NCI-H82 treated with DMSO at 0.1 percent for 48 hours (cell line): ENCODE results near the gene CAPN12.
"Not testable (repeated sequence)": the region's sequence is repeated elsewhere in the genome, so short reads cannot be mapped to it uniquely, and the experiment has no call there.

Experiments used
- DNase-seq: peaks from one replicate; lab custom pipeline; 2025; ENCODE audit not compliant: unreplicated experiment; lab: John Stamatoyannopoulos, UW

CAPN12 gene

DNA sequence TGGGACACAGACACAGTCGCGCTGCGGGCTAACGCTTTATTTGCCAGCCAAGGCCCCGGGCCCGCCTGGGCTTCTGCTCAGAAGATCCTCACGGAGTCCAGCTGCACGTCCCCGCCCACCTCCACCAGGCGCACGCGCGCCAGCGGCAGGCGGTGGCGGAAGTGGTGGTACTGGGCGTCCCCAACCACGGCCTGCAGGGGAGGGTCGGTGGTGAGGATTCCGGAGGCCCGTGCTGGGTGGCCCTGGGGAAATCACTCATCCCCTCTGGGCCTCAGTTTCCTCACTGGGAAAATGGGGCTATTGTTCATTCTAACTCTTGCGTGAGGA, 26.6 kb upstream of the CAPN12 start:
- not testable (repeated sequence) for DNase-seq

DNA sequence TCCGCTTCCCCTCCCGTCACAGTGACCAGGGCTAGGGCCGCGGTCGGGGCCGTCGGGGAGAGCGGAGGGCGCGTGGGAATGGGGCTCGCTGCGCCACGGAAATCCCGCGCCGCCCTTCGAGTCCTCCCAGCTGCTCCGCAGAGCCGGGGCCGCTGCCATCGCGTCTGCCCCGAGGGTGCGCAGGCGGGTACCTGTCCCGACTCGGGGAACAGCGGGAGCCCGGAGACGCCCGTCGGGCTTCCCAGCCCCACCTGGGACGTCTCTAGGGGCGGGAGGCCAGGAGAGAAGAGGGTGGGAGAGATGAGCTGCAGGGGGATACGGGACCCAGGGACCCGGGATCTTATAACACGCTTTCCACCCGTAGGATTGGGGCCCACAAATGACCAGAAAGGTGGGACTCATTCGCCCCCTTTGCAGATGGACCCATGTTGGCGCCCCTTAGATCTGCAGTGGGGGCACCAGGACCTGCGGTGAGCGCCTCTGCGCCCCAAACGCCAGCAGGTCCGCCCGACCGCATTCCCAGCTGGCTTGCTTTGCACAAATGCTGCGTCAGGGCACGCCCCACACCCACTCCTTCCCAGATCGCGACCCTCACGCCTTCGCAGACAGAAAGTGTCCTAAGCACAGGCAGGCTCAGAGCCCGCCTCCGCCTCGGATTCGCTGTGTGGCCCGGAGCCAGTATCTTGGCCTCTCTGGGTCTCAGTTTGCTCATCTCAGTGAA, 26.1 kb upstream of the CAPN12 start:
- not testable (repeated sequence) for DNase-seq

- no peak for DNase-seq
Observed at GRCh38 chr19:38769635-38770211, 25.4 kb upstream of the CAPN12 start.

DNA sequence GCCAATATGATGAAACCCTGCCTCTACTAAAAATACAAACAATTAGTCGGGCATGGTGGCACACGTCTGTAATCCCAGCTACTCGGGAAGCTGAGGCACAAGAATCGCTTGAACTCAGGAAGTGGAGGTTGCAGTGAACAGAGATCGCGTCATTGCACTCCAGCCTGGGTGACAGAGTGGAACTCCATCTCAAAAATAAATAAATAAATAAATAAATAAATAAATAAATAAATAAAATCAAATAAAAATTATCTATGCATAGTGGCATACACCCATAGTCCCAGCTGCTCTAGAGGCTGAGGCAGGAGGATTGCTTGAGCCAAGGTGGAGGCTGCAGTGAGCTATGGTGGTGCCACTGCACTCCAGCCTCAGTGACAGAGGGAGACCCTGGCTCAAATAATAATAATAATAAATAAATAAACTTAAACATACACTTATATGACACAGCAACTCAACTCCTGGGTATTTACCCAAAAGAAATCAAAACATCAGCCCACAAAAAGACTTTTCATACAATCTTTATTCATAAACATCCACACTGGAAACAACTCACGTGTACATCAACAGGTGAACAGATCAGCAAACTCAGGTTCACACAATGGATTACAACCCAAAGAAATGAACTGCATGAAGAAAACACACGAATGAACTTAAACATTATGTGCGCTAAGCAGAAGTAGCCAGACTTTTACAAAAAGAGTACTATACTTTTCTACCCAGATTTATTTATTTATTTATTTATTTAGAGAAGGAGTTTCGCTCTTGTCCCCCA, 22.2 kb upstream of the CAPN12 start:
- no peak for DNase-seq

DNA sequence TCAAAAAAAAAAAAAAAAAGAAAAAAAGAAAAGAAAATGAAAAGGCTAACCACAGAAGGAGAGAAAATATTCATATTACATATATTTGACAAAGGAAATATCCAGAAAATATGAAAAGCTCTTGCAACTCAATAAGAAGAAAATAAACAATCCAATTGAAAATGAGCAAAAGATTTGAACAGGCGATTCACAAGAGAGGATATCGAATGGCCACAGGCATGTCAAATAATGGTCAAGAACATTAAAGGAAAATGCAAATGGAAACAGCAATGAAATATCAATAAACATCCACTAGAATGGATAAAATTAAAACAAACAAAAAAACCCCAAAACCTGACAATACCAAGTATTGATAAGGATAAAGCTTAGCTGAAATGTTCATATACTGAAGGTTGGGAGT, 20.9 kb upstream of the CAPN12 start:
- DNase-seq = no peak

GRCh38 chr19:38763795-38764220, 19.5 kb upstream of the CAPN12 start:
- DNase-seq = no peak

- DNase-seq = not testable (repeated sequence)
Observed at GRCh38 chr19:38761884-38762389, 17.7 kb upstream of the CAPN12 start.

GRCh38 chr19:38760805-38761517, 16.7 kb upstream of the CAPN12 start:
- not testable (repeated sequence) for DNase-seq

- no peak for DNase-seq
Observed at GRCh38 chr19:38759590-38760003, 15.3 kb upstream of the CAPN12 start.

GRCh38 chr19:38754196-38754595, 9.9 kb upstream of the CAPN12 start:
- DNase-seq = not testable (repeated sequence)

DNA sequence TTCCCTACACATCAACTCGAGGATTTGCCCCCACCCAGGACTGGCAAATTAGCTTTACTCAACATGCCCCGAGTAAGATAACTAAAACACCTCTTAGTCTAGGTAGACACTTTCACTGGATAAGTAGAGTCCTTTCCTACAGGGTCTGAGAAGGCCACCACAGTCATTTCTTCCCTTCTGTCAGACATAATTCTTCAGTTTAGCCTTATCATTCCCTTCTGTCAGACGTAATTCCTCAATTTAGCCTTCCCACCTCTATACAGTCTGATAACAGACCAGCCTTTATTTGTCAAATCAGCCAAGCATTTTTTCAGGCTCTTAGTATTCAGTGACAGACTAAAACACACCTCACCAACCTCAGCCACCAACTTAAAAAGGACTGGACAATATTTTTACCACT, 9.5 kb upstream of the CAPN12 start:
- not testable (repeated sequence) for DNase-seq

DNA sequence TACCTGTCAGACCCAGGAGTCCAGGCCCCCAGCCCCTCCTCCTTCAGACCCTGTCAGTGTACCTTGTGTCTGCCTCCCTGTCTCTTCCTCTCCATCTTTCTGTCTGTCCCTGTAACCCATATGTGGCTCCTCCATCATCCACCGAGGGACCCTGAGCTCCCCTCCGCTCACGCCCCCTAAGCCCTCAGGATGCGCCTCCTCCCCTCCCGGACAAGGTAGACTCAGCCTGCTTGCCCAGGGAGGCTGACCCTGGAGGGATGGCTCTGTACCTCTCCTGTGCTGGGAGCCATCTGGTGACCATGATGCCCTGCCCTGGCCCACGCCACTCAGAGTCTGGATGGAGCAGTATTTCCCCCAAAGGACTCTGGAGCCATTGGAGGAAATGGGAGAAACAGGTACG, 1.0 kb upstream of the CAPN12 start:
- DNase-seq = no peak

DNA sequence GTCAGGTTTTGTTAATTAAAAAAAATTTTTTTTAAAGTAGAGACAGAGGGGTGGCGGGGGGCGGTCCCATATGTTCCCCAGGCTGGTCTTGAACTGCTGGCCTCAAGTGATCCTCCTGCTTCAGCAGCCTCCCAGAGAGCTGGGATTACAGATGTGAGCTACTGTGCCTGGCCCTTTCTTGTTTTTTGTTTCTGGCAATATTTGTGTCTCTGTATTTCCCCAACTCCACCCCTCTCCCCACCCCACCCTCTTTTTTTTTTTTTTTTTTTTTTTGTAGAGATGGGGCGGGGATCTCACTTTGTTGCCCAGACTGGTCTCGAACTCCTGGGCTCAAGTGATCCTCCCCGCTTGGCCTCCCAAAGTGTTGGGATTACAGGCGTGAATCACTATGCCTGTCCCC, 600 bp upstream of the CAPN12 start:
- no peak for DNase-seq

GRCh38 chr19:38743394-38744297, 628 bp downstream of the CAPN12 start:
- DNase-seq = no peak

DNA sequence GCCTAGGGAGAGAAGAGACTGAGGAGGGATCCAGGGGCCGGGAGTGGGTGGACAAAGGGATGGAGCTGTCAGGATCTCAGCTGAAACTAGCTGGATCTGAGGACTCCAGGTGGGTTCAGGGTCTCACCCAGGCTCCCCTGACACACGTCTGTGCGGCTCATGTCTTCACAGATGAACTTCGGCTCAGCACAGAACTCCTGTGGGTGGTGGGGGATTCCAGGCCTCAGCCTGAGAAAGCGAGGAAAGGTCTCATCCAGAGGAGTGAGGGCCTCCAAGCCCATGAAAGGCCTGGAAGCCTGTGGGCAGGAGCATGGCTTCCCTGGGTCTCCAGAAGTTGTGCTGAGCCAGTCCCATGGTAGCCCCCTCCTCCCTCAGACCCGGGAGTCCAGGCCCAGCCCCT, 1.4 kb downstream of the CAPN12 start:
- DNase-seq = no peak

DNA sequence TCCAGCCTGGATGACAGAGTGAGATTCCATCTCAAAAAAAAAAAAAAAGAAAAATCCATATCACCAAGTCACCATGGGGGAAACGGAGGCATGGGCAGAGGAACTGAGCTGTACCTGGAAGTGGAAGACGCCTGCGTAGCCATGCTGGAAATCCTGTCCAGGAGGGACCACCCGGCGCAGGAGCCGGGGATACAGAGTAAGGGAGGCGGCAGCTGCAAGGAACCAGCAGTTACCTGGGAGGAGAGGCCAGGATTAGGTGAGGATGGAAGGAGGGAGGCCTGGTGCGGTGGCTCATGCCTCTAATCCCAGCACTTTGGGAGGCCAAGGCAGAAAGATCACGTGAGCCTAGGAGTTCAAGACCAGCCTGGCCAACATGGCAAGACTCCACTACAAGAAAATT, 2.0 kb downstream of the CAPN12 start:
- DNase-seq = no peak

DNA sequence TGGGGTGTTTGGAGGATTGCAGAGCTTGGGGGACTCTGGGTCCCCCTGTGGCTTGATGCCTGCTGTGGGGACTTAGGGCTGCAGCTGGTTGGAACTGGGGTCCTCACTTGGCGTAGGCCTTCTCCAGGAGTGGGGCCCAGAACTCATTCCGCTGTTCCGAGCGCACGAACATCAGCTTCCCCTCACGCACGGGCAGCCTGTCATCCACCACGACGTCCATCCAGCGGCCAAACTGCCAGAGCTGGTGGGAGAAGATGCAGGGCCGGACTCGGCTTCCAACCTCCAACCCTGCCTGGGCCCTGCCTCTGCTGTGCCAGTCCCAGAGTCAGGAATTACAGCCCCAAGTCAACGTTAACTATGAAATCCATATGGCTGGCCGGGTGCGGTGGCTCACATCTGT, 2.6 kb downstream of the CAPN12 start:
- DNase-seq = no peak

GRCh38 chr19:38740932-38741331, 3.3 kb downstream of the CAPN12 start:
- no peak for DNase-seq

DNA sequence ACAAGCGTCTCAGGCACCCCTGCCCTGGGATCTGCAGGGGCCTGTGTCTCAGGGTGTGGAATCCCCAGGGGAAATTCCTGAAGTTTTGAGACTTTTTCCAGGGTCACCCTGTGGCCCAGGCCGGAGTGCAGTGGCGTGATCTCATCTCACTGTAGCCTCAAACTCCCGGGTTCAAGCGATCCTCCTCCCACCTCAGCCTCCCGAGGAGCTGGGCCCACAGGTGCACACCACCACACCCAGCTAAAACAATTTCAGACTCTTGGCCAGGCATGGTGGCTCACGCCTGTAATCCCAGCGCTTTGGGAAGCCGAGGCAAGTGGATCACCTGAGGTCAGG, 4.0 kb downstream of the CAPN12 start:
- no peak for DNase-seq

DNA sequence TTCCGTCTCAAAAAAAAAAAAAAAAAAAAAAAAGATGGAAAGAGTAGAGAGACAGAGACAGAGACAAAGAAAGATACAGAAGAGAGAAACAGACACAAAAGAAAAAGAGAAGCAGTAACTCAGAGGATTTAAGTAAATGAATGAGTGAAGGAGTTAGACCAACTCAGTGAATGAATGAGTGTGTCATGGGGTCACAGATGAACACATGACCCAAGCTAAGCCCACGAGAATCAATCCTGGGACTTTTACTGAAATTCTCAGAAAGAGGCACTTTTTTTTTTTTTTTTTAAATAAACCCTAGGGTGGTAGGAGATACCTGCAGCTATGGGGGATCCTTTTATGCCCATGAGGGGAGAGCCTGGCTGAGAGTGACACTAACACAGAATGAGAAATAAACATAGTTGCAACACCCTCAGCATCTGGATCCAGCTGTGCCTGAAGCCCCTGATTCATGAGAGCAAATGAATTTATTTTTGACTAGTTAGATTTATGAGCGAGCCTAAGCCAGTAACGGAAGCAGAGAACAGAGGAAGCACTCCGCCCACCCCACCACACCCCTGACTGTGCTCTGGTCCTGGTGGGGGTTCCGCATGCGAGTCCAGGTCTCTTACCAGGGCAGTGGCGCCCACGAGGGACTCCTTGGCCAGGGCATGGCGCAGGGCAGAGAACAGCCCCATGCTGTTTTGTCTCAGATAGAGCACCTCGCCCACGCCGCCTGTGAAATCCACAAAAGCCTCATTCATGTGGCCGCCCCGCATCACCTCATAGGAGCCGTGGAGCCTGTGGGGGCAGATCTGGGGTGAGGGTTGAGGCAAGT, 4.6 kb downstream of the CAPN12 start:
- DNase-seq = no peak
